ENCODE results near the gene UMOD.

UMOD gene

DNA sequence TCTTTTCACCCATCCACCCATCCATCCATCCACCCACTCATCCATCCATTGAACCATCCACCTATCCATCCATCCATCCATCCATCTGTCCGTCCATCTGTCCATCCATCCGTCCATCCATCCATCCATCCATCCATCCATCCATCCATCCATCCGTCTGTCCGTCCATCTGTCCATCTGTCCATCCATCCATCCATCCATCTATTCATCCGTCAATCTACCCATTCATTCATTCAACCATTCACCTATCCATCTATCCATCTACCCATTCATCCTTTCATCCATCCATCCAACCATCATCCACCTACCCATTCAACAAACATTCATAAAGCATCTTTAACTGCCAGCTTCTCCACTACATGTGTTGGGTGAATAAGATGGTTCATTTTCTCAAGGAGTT lies 54.1 kb downstream of the UMOD start:
- DNase-seq = no peak

DNA sequence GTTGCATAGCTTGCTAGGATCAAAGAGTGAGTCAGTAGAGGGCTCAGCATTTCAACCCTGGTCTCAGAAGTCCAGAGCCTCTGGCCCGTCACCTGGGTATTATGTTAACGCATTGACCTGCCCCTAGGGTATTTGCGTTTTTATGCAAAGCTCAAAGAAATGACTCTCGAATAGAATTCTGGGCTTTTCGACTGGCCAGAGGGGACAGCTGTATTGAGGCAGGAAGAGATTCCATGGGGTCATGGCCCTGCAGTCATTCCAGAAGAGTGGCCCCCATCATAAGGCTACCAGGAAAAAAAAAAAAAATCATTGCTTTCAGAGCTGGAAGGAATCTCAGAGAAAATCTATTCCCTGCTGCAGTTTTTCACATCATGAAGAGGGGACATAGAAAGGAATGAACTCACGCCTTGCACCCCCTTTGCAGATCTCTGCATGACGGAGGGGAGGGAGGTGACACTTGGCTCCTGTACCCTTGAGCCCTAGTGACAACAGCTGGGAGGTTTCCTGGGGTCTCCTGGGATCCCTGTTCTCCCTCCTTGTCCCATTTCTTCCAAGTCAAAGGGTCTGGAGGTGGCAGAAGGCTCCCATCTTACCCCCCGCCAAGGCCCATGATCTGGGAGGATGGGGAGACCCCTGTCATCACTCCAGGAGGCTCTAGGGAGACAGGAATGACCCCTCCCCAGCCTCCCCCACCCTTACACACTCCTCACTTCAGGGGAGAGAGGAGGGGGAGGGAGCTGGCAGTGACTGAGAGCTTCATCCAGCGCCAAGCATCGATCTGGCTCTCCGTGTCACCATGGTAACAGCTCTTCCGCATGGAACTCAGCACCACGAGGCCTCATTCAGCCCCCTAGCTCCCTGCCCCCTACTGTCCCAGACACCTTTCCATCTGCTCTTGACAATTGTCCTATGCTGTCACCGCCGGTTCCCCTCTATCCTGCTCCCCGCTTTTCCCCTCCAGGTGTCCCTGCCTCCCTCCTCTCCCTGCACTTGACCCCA lies 61.0 kb downstream of the UMOD start:
- no peak for DNase-seq

DNA sequence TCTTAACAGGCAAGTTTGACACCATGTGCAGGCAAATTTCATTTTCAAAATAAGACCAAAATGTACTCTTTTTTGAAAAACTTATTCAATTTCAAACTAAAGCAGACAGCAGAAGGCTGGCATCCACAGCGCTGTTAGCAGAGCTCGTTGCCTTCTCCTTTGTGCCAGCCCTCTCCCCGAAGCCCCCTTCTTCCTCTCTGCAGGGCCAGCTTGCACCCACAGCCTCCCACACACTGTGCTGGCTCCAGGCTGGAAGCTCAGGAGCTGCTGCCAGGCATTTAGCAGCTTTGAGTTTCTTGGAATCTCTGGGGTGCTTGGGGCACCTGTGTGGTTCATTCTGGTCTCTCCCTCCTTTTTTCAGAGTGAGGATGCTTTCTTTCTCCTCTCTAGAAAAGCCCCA lies 62.9 kb downstream of the UMOD start:
- no peak for DNase-seq

DNA sequence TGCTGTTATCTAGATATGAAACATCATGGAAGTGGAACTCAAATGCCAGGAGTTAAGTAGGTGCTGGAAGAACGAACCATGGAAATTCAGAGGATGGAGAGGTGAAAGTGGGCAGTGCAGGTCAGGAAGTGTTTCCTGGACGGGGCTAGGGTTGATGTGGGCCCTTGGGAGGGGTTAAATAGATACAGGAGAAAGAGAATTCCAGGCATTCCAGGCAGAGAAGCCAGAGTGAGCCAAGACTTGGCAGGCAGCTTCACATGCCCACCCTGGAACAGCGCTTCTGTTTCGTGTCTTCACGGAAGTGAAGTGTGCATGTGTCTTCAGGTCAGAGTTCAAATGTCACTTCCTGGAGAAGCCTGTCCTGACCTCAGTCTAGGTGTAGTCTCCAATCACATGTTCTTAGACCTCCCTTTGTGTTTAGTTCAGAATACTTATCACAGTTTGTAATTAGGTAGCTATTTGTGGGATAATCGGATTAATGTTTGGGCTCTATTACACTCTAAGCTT lies 66.5 kb downstream of the UMOD start:
- DNase-seq = no peak

Measured in NCI-H146 (cell line).